Keratinocyte (primary cell): Measurements from ENCODE around the gene MAST2. TPM values are rescaled to one million over a fixed set of nuclear protein-coding genes. Genes with fewer than 3 reads are reported as not detected.

Experiments used
- DNase-seq: peaks from one replicate; pipeline ENCODE4 v3.0.0-alpha.2; 2011; ENCODE audit warnings: low read depth, missing footprints, low spot score
- FAIRE-seq: peaks from 2 replicates; lab custom pipeline; 2011; peaks lifted over from hg19 to GRCh38; lab: Jason Lieb, UNC
- H2AFZ ChIP-seq: 2 replicates; pipeline ENCODE4 v1.6.0; 2012; ENCODE audit warnings: low read length, control low read depth, inconsistent platforms; ENCODE audit not compliant: control insufficient read depth
- H3K27ac ChIP-seq: 2 replicates; pipeline ENCODE4 v1.5.1; 2011; ENCODE audit warnings: low read length; ENCODE audit not compliant: control insufficient read depth, insufficient read depth
- H3K27me3 ChIP-seq: 3 replicates; pipeline ENCODE4 v1.6.0; 2011; ENCODE audit warnings: low read length; ENCODE audit not compliant: control insufficient read depth, insufficient read depth; ENCODE audit errors: extremely low read depth
- H3K36me3 ChIP-seq, 2 experiments: 2 replicates in 1 of 2; 3 replicates in 1 of 2; pipeline ENCODE4 v1.5.1; 2011; ENCODE audit warnings: low read length in 2 of 2, mild to moderate bottlenecking in 1 of 2; ENCODE audit not compliant: control insufficient read depth in 2 of 2, insufficient read depth in 2 of 2; ENCODE audit errors: extremely low read depth in 1 of 2
- H3K4me1 ChIP-seq: 3 replicates; pipeline ENCODE4 v1.5.1; 2011; ENCODE audit warnings: low read length; ENCODE audit not compliant: control insufficient read depth, insufficient read depth; ENCODE audit errors: extremely low read depth
- H3K4me2 ChIP-seq: 3 replicates; pipeline ENCODE4 v1.6.0; 2011; ENCODE audit warnings: low read depth, low read length; ENCODE audit not compliant: control insufficient read depth, insufficient read depth; ENCODE audit errors: extremely low read depth
- H3K4me3 ChIP-seq, 3 experiments: fragments of 200-600 bp in 1 of 3; sonication (generic) in 1 of 3; 2 replicates in 2 of 3; 3 replicates in 1 of 3; pipeline ENCODE4 v1.5.1; 2011 to 2016; ENCODE audit warnings: low read length in 3 of 3, mild to moderate bottlenecking in 3 of 3, control low read depth in 2 of 3, inconsistent platforms in 1 of 3, low read depth in 1 of 3, mixed read lengths in 1 of 3, mixed run types in 1 of 3, moderate library complexity in 1 of 3; ENCODE audit not compliant: control insufficient read depth in 2 of 3, insufficient read depth in 2 of 3; ENCODE audit errors: extremely low read depth in 1 of 3
- H3K79me2 ChIP-seq: 2 replicates; pipeline ENCODE4 v1.6.0; 2012; ENCODE audit warnings: low read length; ENCODE audit not compliant: control insufficient read depth, insufficient read depth
- H3K9ac ChIP-seq: 3 replicates; pipeline ENCODE4 v1.6.0; 2011; ENCODE audit warnings: low read length; ENCODE audit not compliant: control insufficient read depth, insufficient read depth; ENCODE audit errors: extremely low read depth
- H3K9me1 ChIP-seq: 3 replicates; pipeline ENCODE4 v1.6.0; 2011; ENCODE audit warnings: low read length; ENCODE audit not compliant: control insufficient read depth, insufficient read depth; ENCODE audit errors: extremely low read depth
- H3K9me3 ChIP-seq: 2 replicates; pipeline ENCODE4 v1.5.1; 2012; ENCODE audit warnings: low read depth, low read length; ENCODE audit not compliant: control insufficient read depth
- H4K20me1 ChIP-seq: 3 replicates; pipeline ENCODE4 v1.6.0; 2011; ENCODE audit warnings: low read length; ENCODE audit not compliant: control insufficient read depth, insufficient read depth; ENCODE audit errors: extremely low read depth
- CTCF ChIP-seq, 3 experiments: IDR thresholded peaks in 1 of 3; conservative IDR thresholded peaks in 1 of 3; optimal IDR thresholded peaks in 1 of 3; 2 replicates in 2 of 3; 3 replicates in 1 of 3; pipeline versions ENCODE3 to v1.5.1; 2011; ENCODE audit warnings: low read length in 3 of 3, mild to moderate bottlenecking in 3 of 3, moderate library complexity in 2 of 3, control low read depth in 1 of 3, inconsistent platforms in 1 of 3; ENCODE audit not compliant: insufficient read depth in 2 of 3; ENCODE audit errors: extremely low read depth in 1 of 3
- EZH2 ChIP-seq: IDR thresholded peaks from one replicate; pipeline ENCODE4 v1.6.1; 2012; ENCODE audit warnings: inconsistent platforms, mild to moderate bottlenecking, low read length, moderate library complexity
- dilution Hi-C: fragments of 300-500 bp; cut with MboI; formaldehyde crosslinking; loops from one replicate; pipeline ENCODE4 v1.7.0; 2020; ENCODE audit warnings: low sequenced_read_pairs; ENCODE audit not compliant: extremely low pct_ligation_motif_present
- polyA plus RNA-seq, 5 experiments: library from polyadenylated mRNA; depleted of rRNA in 3 of 5; stranded (reverse) in 3 of 5; stranded (forward) in 1 of 5; unstranded in 1 of 5; fragments of >200 nt; gene quantifications; 1 replicate in 1 of 5; 2 replicates in 3 of 5; 3 replicates in 1 of 5; pipeline versions ENCODE4 v1.2.1 to v1.2.3, GENCODE V29; 2011 to 2012; ENCODE audit warnings: missing spikeins in 2 of 5, low read depth in 1 of 5, low replicate concordance in 1 of 5

Gene MAST2
- polyA plus RNA-seq, 1 donor (not counting 4 experiments of a cell fraction or from before 2014, with no cell fraction given) = 12.2 TPM

DNA sequence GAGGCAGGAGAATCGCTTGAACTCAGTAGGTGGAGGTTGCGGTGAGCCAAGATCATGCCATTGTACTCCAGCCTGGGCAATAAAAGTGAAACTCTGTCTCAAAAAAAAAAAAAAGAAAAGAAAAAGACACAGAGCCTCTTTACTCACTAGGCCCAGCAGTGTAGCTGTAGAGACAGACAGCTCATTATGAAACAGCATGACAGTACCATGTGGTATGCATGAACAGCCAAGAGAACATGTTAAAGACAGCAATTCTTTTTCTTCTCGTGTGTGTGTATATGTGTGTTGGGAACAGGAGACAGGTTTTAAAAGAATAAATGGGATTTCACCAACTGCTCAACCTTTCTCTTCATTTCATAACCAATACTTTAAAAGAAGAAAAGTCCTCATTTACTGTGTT is 210.2 kb downstream of the MAST2 start:
- Histone ChIP-seq H3K4me1 (peaks cover 4% of the 10 kb centered on the region), H3K9me1 (no peaks in the 10 kb centered on the region), H3K36me3 (peaks cover 8 to 14% of the 10 kb centered on the region in 2 experiments), H3K9ac (no peak overlapping the region), H2AFZ (no peak overlapping the region), H3K79me2 (no peaks in the 10 kb centered on the region), H3K4me3 (no peak overlapping the region), H3K27me3 (no peaks in the 10 kb centered on the region), H3K27ac (no peak overlapping the region), H4K20me1 (no peaks in the 10 kb centered on the region), H3K9me3 (no peaks in the 10 kb centered on the region), H3K4me2 (no peak overlapping the region)
- FAIRE-seq (no peak), DNase-seq (no peak)
- TF ChIP-seq CTCF (optimal IDR thresholded peaks at IDR 0.05 in 1 of 3, IDR thresholded peaks at IDR 0.05 in 1 of 3, conservative IDR thresholded peaks at IDR 0.05 in 1 of 3; ENCODE audit: extremely low read depth in 1 of 3, insufficient read depth in 2 of 3, low read length in 3 of 3) (no peak), EZH2 (no peak)
- dilution Hi-C loops = no loop called here

GRCh38 chr1:46017876-46018503 is 214.6 kb downstream of the MAST2 start:
- Histone ChIP-seq H3K9me1 (no peaks in the 10 kb centered on the region), H3K27me3 (no peaks in the 10 kb centered on the region), H2AFZ (no peak overlapping the region), H3K9ac (no peak overlapping the region), H4K20me1 (no peaks in the 10 kb centered on the region), H3K36me3 (peaks cover 0 to 5% of the 10 kb centered on the region in 2 experiments), H3K79me2 (no peaks in the 10 kb centered on the region), H3K27ac (no peak overlapping the region), H3K4me2 (no peak overlapping the region), H3K9me3 (no peaks in the 10 kb centered on the region), H3K4me1 (no peaks in the 10 kb centered on the region), H3K4me3 (no peak overlapping the region)
- FAIRE-seq (no peak), DNase-seq (no peak)
- TF ChIP-seq EZH2 (no peak), CTCF (optimal IDR thresholded peaks at IDR 0.05 in 1 of 3, IDR thresholded peaks at IDR 0.05 in 1 of 3, conservative IDR thresholded peaks at IDR 0.05 in 1 of 3; ENCODE audit: extremely low read depth in 1 of 3, insufficient read depth in 2 of 3, low read length in 3 of 3) (no peak)
- dilution Hi-C loops = no loop called here
